ENCODE results near the gene APLP2.

GRCh38 chr11:130023204-130023603, 46.5 kb upstream of the APLP2 start:
- TF ChIP-seq POLR2AphosphoS5 (IDR thresholded peaks at IDR 0.05; ENCODE audit: borderline replicate concordance, low read depth, low read length) (no peak), EZH2 (IDR thresholded peaks at IDR 0.05) (no peak), FOXP2 (optimal IDR thresholded peaks at IDR 0.05; ENCODE audit: control extremely low read depth, extremely low read length, insufficient read depth) (no peak)

All from SK-N-MC (cell line).